Esophagus squamous epithelium (tissue), 5 donors: ENCODE results near the gene FER1L5. TPM values are rescaled to one million over a fixed set of nuclear protein-coding genes. Genes with fewer than 3 reads are reported as not detected.

Source experiments
- DNase-seq: peaks from one replicate; lab custom pipeline; 2025; lab: John Stamatoyannopoulos, UW
- H3K27ac ChIP-seq, 4 donors: fragments of 200-600 bp; sonication (generic); one replicate each; pipeline ENCODE4 v1.5.1; 2016 to 2019; ENCODE audit warnings: mild to moderate bottlenecking in 1 of 4
- H3K27me3 ChIP-seq, 4 donors: fragments of 200-600 bp; sonication (generic); 1 replicate in 3 of 4; 2 replicates in 1 of 4; pipeline versions ENCODE4 v1.5.1 to v1.6.0; 2017 to 2021; ENCODE audit warnings: antibody characterized with exemption in 1 of 4
- H3K36me3 ChIP-seq, 3 donors: fragments of 200-600 bp; sonication (generic); one replicate each; pipeline ENCODE4 v1.5.1; 2016 to 2019
- H3K4me1 ChIP-seq, 3 donors: fragments of 200-600 bp; sonication (generic); one replicate each; pipeline ENCODE4 v1.5.1; 2017 to 2019
- H3K4me3 ChIP-seq, 4 donors: fragments of 200-600 bp; sonication (generic); 1 replicate in 3 of 4; 2 replicates in 1 of 4; pipeline ENCODE4 v1.5.1; 2016 to 2019; ENCODE audit warnings: mild to moderate bottlenecking in 2 of 4, moderate library complexity in 1 of 4
- H3K9me3 ChIP-seq, 3 donors: fragments of 200-600 bp; sonication (generic); one replicate each; pipeline ENCODE4 v1.5.1; 2016 to 2019
- CTCF ChIP-seq, 6 experiments: fragments of 450-650 bp in 4 of 6; fragments of 200-600 bp in 2 of 6; sonication (generic) in 2 of 6; IDR thresholded peaks; one replicate each; pipeline ENCODE4 v1.5.1; 2016 to 2019; ENCODE audit warnings: antibody characterized with exemption in 6 of 6, mild to moderate bottlenecking in 4 of 6, moderate library complexity in 4 of 6
- POLR2A ChIP-seq, 4 donors: fragments of 450-650 bp; IDR thresholded peaks; one replicate each; pipeline ENCODE4 v1.6.1; 2017; ENCODE audit warnings: antibody characterized with exemption in 4 of 4, mild to moderate bottlenecking in 4 of 4, moderate library complexity in 3 of 4
- WGBS, 2 donors: methylation state at CpG; one replicate each; pipeline ENCODE4 v1.1.5; 2018; 5-methylcytosine and 5-hydroxymethylcytosine counted together
- intact Hi-C: fragments of 100-400 bp; cut with DNase I; formaldehyde crosslinking; loops from one replicate; pipeline ENCODE4 v1.15.0; 2022
- total RNA-seq, 4 donors: library from RNA; depleted of rRNA; stranded (reverse); fragments of >200 nt; gene quantifications; one replicate each; pipeline ENCODE4 v1.1.0, GENCODE V29; 2016
- donor health status: DM: yes; HTN: yes; CAD: no.

Gene FER1L5
- total RNA-seq, 4 donors from 2014 or later: 0.13 to 0.19 TPM; not detected in 2

- WGBS, 2 donors: 80 to 97% methylated on average over 4 to 6 of the region's 15 CpGs
- Histone ChIP-seq H3K27ac (no peak overlapping the region), H3K9me3 (no peaks in the 10 kb centered on the region), H3K27me3 (no peaks in the 10 kb centered on the region), H3K4me1 (peaks cover 13 to 25% (median 15%) of the 10 kb centered on the region in 3 donors), H3K4me3 (no peak overlapping the region), H3K36me3 (peaks cover 0 to 3% (median 0%) of the 10 kb centered on the region in 3 donors)
- TF ChIP-seq CTCF (IDR thresholded peaks at IDR 0.05): no peak
- no peak for TF ChIP-seq POLR2A (IDR thresholded peaks at IDR 0.05)
- DNase-seq: no peak
- intact Hi-C loops: no loop called here
Observed at GRCh38 chr2:96695602-96696001, 53.0 kb downstream of the FER1L5 start.

GRCh38 chr2:96697476-96697875 lies 54.9 kb downstream of the FER1L5 start:
- Histone ChIP-seq H3K27ac (peak overlapping the region; percentile 14 to 72 (median 48)), H3K9me3 (no peaks in the 10 kb centered on the region), H3K4me1 (peaks cover 13 to 25% (median 15%) of the 10 kb centered on the region in 3 donors), H3K36me3 (peaks cover 0 to 20% (median 0%) of the 10 kb centered on the region in 3 donors), H3K4me3 (no peak overlapping the region), H3K27me3 (no peaks in the 10 kb centered on the region)
- DNase-seq: no peak
- TF ChIP-seq CTCF (IDR thresholded peaks at IDR 0.05) (no peak), POLR2A (IDR thresholded peaks at IDR 0.05) (no peak)
- 80% methylated on average over 1 of the region's 2 CpGs; no CpG with 5 or more reads in 1 of the 2 donors for WGBS, 2 donors
- intact Hi-C loops: no loop called here

- TF ChIP-seq CTCF (IDR thresholded peaks at IDR 0.05) (no peak), POLR2A (IDR thresholded peaks at IDR 0.05) (no peak)
- WGBS, 2 donors: 27 to 74% methylated on average over 6 to 9 of the region's 14 CpGs
- peak overlapping the region; percentile 14 to 72 (median 48) for H3K27ac ChIP-seq
- DNase-seq: no peak
- peaks cover 0 to 28% (median 0%) of the 10 kb centered on the region in 3 donors for H3K36me3 ChIP-seq
- H3K4me1 ChIP-seq: peaks cover 13 to 25% (median 15%) of the 10 kb centered on the region in 3 donors
- no peaks in the 10 kb centered on the region for H3K27me3 ChIP-seq
- no peaks in the 10 kb centered on the region for H3K9me3 ChIP-seq
- intact Hi-C loops: no loop called here
- no peak overlapping the region for H3K4me3 ChIP-seq
Observed at GRCh38 chr2:96698221-96698861, 55.8 kb downstream of the FER1L5 start.

GRCh38 chr2:96699021-96699420 lies 56.5 kb downstream of the FER1L5 start:
- no peaks in the 10 kb centered on the region for H3K9me3 ChIP-seq
- H3K4me3 ChIP-seq: no peak overlapping the region
- H3K4me1 ChIP-seq: peaks cover 13 to 25% (median 15%) of the 10 kb centered on the region in 3 donors
- peaks cover 0 to 33% (median 0%) of the 10 kb centered on the region in 3 donors for H3K36me3 ChIP-seq
- no peaks in the 10 kb centered on the region for H3K27me3 ChIP-seq
- intact Hi-C loops: no loop called here
- H3K27ac ChIP-seq: no peak overlapping the region
- 79 to 100% methylated on average over 1 to 4 of the region's 6 CpGs for WGBS, 2 donors
- no peak for DNase-seq
- TF ChIP-seq POLR2A (IDR thresholded peaks at IDR 0.05) (no peak), CTCF (IDR thresholded peaks at IDR 0.05) (no peak)

GRCh38 chr2:96699621-96700020 lies 57.1 kb downstream of the FER1L5 start:
- Histone ChIP-seq H3K27ac (no peak overlapping the region), H3K4me1 (peaks cover 13 to 25% (median 15%) of the 10 kb centered on the region in 3 donors), H3K36me3 (peaks cover 0 to 39% (median 0%) of the 10 kb centered on the region in 3 donors), H3K27me3 (no peaks in the 10 kb centered on the region), H3K9me3 (no peaks in the 10 kb centered on the region), H3K4me3 (no peak overlapping the region)
- 85 to 95% methylated on average over 3 to 4 of the region's 9 CpGs for WGBS, 2 donors
- no peak for DNase-seq
- TF ChIP-seq CTCF (IDR thresholded peaks at IDR 0.05) (no peak), POLR2A (IDR thresholded peaks at IDR 0.05) (no peak)
- intact Hi-C loops: no loop called here
